HG02763 (cell line): ENCODE measurements around the gene C1orf74.
A peak's percentile ranks its signal among the peaks of the same experiment; 100 is the strongest.

Experiments
- ATAC-seq: cut with Tn5 transposase; IDR thresholded peaks from one replicate; pipeline ENCODE4 v1.9.1; 2021; ENCODE audit warnings: mild to moderate bottlenecking, moderate library complexity; ENCODE audit not compliant: unreplicated experiment

Gene C1orf74

DNA sequence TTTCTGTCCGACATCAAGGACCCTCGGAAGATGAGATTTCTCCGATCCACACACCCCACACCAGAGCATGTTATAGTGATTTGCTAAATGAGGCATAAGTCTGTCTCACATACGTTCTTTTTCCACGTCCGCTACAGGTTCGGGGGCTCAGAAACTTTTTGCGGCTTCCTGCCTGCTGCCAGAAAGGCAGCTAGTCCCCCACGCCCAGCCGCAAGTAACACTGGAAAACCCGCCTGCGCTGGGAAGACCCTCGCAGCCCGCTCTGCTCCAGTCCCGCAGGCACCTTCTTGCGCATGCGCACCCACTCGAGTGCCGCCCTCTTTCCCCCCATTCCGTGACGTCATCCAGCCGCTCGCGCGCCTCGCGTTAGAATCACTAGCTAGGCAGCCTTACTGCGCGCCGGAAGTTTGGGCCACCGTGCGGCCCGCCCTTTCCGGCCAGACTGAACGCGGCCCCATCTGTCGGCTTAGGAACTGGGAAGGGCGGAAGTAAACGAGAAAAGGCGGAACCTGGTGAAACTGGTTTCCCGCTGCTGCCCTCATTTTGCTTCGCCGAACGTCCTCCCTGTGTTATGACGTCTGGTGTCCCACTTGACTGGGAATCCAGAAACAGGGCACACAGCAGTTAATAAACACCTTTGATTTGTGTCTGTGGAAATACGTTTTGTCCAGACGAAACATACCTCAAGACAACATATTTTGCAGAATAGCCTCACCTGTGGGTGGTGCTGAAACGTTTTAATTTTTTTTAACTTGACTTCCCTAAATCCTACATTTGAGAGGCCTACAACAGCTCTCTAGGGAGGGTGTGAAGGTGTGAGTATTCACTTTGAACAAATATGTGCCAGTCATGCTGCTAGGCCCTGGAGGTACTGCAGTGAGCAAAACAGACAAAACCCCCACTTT lies at the start of gene C1orf74:
TSS of gene C1orf74 (minus strand) at position 295 of the 905 bp plus-strand sequence. CDS start 925 bp downstream, outside the sequence.
- peak; percentile 99 for ATAC-seq

GRCh38 chr1:209831615-209832014 lies 47.3 kb upstream of the C1orf74 start:
- ATAC-seq: no peak

- ATAC-seq: no peak
These were observed 46.4 kb upstream of the C1orf74 start for GRCh38 chr1:209830722-209831121.

DNA sequence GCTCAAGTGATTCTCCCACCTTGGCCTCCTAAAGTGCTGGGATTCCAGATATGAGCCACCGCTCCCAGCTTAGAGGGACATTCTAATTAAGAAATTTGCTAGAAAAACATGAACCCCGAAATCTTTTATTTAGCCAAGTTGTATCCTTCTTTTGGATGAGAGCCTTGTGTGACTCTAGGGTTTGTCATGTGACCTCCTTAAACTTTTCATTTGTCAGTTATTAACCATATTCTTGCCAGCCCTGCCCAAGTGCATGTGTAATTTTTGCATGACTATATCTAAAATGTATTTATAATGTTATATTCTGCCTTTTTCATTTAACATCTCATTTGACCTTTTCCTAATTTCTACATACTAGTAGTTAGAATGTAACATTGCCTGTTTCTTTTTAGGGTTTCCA lies 45.4 kb upstream of the C1orf74 start:
- ATAC-seq: no peak

- peak; percentile 90 for ATAC-seq
These were observed 43.3 kb upstream of the C1orf74 start, which contains the start of gene UTP25 for GRCh38 chr1:209827384-209828262. UTP25 (plus strand) TSS chr1:209827972; CDS start chr1:209828064, 92 bp downstream.

DNA sequence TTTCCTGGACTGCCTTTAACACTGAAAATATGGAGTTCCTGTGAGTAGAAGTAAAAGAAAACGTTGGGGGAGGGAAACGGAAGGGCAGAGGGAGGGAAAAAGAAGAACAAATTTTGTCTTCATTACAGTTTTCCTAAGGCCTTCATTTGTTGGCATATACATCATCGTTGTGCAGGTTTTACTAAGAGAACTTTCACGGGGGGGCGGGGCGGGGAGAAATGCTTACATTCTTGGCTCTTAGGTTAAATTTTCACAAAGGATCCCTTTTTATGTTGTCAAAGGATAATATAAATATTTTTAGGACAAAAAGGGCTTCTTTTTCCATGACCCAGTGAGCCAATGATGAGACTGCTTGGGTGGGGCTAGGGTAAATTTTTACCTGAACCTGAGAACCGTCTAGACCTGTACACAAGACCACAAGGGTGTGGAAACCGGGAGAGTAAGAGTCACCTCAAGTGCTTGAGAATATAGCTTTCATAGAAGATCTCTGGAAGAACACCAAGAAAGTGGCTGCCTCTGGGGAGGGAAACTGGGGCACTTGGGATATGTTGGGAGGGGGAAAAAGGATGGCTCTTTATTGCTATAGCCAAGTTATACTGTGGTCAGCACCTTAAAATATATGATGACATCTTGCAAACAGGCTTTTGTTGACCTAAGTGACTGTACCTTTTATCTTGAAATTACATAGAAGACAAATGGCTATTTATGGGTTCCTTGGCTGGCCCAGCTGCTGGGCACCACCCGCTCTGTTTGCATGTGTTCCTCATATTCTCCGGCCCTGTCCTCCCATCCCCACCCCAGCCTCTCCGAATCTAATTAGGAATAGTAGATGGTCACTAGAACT lies 41.5 kb upstream of the C1orf74 start:
- ATAC-seq: no peak

- no peak for ATAC-seq
These were observed 39.0 kb upstream of the C1orf74 start for GRCh38 chr1:209823143-209824041.

- no peak for ATAC-seq
These were observed 38.3 kb upstream of the C1orf74 start for GRCh38 chr1:209822706-209823105.

DNA sequence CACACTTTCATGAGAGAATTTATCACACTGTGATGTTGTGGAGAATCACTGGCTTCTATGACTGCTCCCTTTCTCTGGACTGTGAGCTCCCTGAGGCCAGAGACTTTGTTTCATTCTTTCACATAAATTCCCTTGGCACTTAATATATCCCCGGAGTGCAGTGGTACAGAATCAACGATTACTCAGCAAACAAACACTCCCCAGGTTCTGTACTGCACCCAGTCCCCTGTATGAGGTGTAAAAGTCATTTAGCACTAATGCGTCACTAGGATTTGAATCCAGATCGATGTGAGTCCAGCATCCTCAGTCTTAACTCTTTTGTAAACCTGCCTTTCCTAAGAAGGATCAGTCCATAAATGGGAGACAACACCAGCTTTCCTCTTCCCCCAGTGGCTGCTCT lies 36.6 kb upstream of the C1orf74 start:
- ATAC-seq: no peak

DNA sequence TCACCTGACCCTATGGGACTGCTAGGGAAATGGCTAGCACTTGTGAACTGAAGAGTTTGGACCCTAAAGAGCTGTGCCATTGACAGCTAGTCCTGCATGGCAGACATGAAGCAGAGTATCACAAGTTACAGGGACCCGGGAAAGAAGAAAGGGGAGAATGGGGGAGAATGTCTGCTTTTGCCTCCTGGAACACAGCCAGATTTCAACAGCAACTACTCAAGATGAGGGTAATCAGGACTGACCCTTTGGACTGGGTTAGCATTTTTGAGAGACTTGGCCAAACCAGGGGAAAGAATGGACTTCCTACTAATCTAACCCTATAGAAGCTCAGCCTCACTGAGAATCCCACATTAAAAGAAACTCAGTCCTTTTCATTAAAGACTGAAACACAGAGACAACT lies 34.7 kb upstream of the C1orf74 start:
- ATAC-seq: no peak

DNA sequence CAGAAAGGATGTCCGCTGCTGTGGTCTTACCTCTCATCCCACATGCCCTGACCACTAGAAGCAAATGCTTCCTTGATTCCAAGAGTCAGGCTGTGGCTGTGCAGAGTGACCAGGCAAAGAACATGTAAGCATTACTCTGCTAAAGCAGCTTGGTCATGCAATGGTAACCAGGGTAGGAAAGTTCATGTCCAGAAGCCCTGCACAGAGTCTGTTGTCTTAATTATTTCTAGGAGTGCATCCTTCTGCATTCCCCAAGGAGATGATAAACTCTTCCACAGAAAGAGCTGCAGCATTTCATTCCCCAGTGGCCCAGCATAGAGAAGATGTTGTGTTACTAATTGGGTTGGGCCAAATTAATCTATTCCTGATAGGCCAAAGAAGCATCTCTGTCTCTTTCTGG lies 33.3 kb upstream of the C1orf74 start:
- no peak for ATAC-seq

GRCh38 chr1:209816923-209817322 lies 32.6 kb upstream of the C1orf74 start:
- no peak for ATAC-seq

DNA sequence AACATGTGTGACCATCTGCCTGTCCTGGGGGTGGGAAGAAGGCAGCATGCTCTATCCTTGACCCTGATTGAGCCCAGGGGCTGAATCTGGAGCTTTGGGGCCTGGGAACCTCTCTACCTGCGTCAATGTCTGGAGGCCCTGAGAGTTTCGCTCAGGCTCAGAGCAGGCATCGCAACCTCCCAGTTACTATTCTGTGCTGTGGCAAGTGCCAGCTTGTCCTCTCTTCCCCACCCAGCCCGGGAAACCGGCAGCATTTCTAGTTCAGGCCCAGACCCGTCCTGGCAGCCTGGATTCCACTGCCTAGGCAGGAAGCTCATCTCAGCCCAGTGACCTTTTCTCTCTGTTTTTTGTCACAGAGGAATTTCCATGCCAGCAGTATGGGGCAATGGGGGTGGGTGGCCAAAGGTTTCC lies 31.6 kb upstream of the C1orf74 start:
- no peak for ATAC-seq

- no peak for ATAC-seq
These were observed 31.1 kb upstream of the C1orf74 start for GRCh38 chr1:209815490-209815889.

DNA sequence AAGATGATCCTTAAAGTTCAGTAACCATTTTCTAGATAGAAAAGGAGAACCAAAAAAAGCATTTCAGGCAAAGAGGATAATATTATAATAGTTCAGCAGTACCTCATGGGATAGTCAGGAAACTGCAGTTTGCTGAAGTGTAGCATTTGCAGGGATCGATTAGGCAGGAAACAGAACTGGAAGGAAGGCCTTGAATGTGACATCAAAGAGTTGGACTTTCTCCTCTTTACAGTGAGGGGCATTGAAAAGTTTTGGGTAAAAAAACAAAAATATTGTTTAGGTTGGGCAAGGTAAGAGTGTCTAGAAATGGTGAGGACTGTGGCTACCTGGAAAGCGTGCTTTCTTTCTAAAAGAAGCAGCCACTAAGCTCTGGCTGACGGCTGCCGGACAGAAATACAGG lies 29.5 kb upstream of the C1orf74 start:
- no peak for ATAC-seq

DNA sequence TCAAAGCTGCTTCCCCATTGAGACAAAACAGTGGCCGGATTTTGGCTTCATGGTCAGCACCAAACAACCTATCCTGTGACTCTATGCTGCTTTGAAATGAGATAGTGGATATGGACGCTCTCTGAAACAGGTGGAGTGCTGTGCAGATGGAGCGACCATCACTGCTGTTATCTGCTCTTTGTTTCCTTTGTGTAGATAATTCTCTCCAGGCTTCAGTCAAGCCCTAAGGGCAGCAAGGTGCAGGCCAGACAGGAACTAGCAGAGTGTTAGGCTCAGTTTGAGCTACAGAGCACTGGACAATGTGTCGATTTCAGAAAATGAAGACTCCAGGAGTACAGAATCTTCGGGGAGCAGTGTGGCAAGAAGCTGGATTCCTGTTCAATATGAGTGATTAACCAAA lies 26.4 kb upstream of the C1orf74 start:
- ATAC-seq: no peak

DNA sequence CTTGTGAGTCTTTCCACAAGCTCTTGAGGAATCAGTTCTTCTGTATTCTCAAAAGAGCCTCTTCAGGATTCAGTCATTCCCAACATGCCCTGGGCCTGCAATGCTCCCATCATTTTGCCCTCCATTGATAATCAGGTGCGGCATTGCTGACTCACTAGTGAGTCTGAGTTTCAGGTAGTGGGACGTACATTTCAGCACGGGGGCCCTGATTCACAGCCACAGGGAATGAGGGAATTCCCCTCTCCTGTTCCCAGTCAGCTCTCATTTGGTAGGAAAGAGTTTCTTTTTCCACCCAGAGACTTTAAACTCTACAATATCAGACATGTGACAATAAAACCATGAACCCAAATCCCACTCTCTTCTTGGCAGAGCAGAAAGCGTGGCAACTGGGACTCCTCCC lies 25.3 kb upstream of the C1orf74 start:
- no peak for ATAC-seq

DNA sequence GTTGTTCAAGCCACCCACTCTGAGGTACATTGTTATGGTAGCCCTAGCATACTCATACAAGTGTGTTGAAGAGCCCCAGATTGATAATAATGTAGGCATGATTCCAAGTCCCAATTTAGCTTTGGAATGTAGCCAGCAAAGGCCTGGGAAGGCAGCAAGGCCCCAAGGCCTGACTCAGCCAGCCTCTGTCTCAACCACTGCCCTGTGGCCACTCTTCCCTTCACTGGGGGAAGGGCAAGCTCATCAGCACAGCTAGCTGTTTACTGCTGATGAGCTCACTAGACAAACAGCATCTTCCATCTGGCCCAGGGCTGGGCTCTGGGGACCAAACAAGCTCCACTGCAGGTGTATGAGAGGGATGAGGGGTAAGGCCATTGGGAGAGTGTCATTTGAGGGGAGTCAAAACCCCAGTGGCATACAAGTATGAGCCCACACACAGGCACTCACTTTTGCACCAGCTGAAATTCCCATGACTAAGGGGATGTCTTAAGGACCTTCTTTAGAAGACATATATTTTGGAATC lies 23.8 kb upstream of the C1orf74 start:
- ATAC-seq: no peak

DNA sequence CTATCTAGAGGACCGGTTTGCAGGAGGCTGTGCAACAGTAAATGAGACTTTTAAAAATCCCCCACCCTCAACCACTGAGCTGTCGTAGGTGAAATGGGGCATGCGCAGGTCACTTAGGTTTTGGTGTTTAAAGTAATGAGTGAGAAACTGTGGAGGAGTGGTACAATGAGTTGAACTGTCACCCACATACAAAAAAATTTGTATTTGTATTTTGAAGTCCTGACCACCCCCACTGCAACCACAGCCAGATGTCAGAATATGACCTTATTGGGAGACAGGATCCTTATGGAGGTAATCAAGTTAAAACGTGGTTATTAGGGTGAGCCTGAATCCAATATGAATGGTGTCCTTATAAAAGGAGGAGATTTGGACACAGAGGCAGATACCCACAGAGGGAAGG lies 23.1 kb upstream of the C1orf74 start:
- no peak for ATAC-seq
